Measurements from ENCODE around the gene RUNX1. TPM values are rescaled to one million over a fixed set of nuclear protein-coding genes. Genes with fewer than 3 reads are reported as not detected.

The RUNX1 gene
- total RNA-seq, 2 donors from 2014 or later: 4.9 to 12.5 TPM

GRCh38 chr21:34821717-34822116 is 227.4 kb downstream of the RUNX1 start:
- H3K36me3 ChIP-seq (replicated peaks in 1 of 2; ENCODE audit: insufficient read depth in 1 of 2, low read depth in 2 of 2): no peaks in the 10 kb centered on the region
- no peak overlapping the region for H3K27ac ChIP-seq
- WGBS, 2 donors: 85 to 86% methylated on average over 7 of the region's 7 CpGs
- DNase-seq (no peak), ATAC-seq (no peak)
- H3K4me1 ChIP-seq: peaks cover 14% of the 10 kb centered on the region
- H3K27me3 ChIP-seq: no peaks in the 10 kb centered on the region
- H3K4me3 ChIP-seq: no peak overlapping the region
- no peaks in the 10 kb centered on the region for H3K9me3 ChIP-seq
- intact Hi-C loops (cut with DNase I): no loop called here
- TF ChIP-seq CTCF (IDR thresholded peaks at IDR 0.05): no peak
- no peak for TF ChIP-seq POLR2A (IDR thresholded peaks at IDR 0.05)

- Histone ChIP-seq H3K36me3 (replicated peaks in 1 of 2; ENCODE audit: insufficient read depth in 1 of 2, low read depth in 2 of 2) (no peaks in the 10 kb centered on the region), H3K9me3 (no peaks in the 10 kb centered on the region), H3K4me1 (peaks cover 14% of the 10 kb centered on the region), H3K4me3 (no peak overlapping the region), H3K27ac (no peak overlapping the region), H3K27me3 (no peaks in the 10 kb centered on the region)
- 80 to 92% methylated on average over 6 to 9 of the region's 9 CpGs for WGBS, 2 donors
- TF ChIP-seq CTCF (IDR thresholded peaks at IDR 0.05) (no peak), POLR2A (IDR thresholded peaks at IDR 0.05) (no peak)
- intact Hi-C loops (cut with DNase I): no loop called here
- no peak for DNase-seq
- ATAC-seq: no peak
Observed at GRCh38 chr21:34820051-34820450, 229.1 kb downstream of the RUNX1 start.

- intact Hi-C loops (cut with DNase I): no loop called here
- H3K27ac ChIP-seq: no peak overlapping the region
- H3K36me3 ChIP-seq (replicated peaks in 1 of 2; ENCODE audit: insufficient read depth in 1 of 2, low read depth in 2 of 2): no peaks in the 10 kb centered on the region
- H3K9me3 ChIP-seq: no peaks in the 10 kb centered on the region
- no peak overlapping the region for H3K4me3 ChIP-seq
- no peaks in the 10 kb centered on the region for H3K27me3 ChIP-seq
- WGBS, 2 donors: 66 to 70% methylated on average over 15 of the region's 15 CpGs
- no peak for ATAC-seq
- peaks cover 14% of the 10 kb centered on the region for H3K4me1 ChIP-seq
- TF ChIP-seq POLR2A (IDR thresholded peaks at IDR 0.05) (no peak), CTCF (IDR thresholded peaks at IDR 0.05) (no peak)
- no peak for DNase-seq
Observed at GRCh38 chr21:34819357-34819999, 229.6 kb downstream of the RUNX1 start.

- Histone ChIP-seq H3K4me1 (peaks cover 14% of the 10 kb centered on the region), H3K27me3 (no peaks in the 10 kb centered on the region), H3K4me3 (no peak overlapping the region), H3K36me3 (replicated peaks in 1 of 2; ENCODE audit: insufficient read depth in 1 of 2, low read depth in 2 of 2) (no peaks in the 10 kb centered on the region), H3K9me3 (no peaks in the 10 kb centered on the region), H3K27ac (peak overlapping the region in 3 of 4 donors; percentile 1 to 34 (median 21))
- TF ChIP-seq CTCF (IDR thresholded peaks at IDR 0.05): no peak
- TF ChIP-seq POLR2A (IDR thresholded peaks at IDR 0.05): no peak
- ATAC-seq (no peak), DNase-seq (no peak)
- 40 to 70% methylated on average over 8 of the region's 8 CpGs for WGBS, 2 donors
- intact Hi-C loops (cut with DNase I): no loop called here
Observed at GRCh38 chr21:34818662-34819158, 230.4 kb downstream of the RUNX1 start.
